Pulmonary artery endothelial cell (primary cell): ENCODE results near the gene MYO9B. TPM values are rescaled to one million over a fixed set of nuclear protein-coding genes. Genes with fewer than 3 reads are reported as not detected.
A peak's percentile ranks its signal among the peaks of the same experiment; 100 is the strongest.

Experiments used
- DNase-seq: peaks from one replicate; pipeline ENCODE4 v3.0.0-alpha.2; 2011; ENCODE audit warnings: low read depth, low spot score
- total RNA-seq: library from RNA; depleted of rRNA; stranded (reverse); fragments of >200 nt; gene quantifications from 2 replicates; pipeline ENCODE4 v1.2.3, GENCODE V29; 2014

MYO9B gene
- total RNA-seq, 1 donor from 2014 or later: 48.1 TPM

DNA sequence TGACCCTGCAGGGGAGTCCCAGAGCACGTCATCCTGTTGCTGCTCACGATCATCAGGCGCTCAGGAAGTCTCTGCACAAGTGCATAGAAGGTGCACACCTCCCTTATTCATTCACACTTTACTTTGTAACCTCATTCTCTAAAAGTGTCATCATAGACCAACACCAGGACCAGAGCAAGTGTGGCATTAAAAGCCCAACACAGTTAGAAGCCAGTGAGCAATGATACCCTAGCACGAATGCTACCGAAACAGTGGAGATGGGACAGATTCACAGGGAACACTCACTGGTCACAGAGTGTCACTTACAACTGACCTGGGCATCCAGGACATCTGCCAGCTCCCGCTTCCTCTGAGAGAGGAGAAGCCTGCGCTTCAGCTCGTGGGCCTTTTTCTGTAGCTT is 17.3 kb upstream of the MYO9B start:
- no peak for DNase-seq

DNA sequence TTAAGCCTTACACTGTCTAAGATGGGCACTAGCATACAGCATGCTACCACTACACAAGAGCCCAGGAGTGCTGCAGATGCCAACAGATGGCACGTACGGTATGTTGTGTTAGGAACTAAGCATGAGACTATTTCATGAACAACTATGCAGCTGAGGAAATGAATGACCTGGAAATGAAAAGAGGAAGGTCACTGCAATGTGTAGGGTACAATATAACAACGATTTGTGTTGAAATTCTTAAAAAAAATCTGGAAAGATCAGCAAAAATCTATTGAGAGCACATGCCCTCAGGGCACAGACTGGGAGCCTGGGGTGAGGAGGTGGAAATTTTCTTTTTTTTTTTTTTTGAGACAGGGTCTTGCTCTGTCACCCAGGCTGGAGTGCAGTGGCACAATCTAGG is 14.8 kb upstream of the MYO9B start:
- DNase-seq: no peak

- DNase-seq: no peak
Observed at GRCh38 chr19:17061205-17061604, 14.4 kb upstream of the MYO9B start.

GRCh38 chr19:17061691-17062090 is 13.9 kb upstream of the MYO9B start:
- DNase-seq: no peak

- no peak for DNase-seq
Observed at GRCh38 chr19:17063428-17063827, 12.1 kb upstream of the MYO9B start.

DNA sequence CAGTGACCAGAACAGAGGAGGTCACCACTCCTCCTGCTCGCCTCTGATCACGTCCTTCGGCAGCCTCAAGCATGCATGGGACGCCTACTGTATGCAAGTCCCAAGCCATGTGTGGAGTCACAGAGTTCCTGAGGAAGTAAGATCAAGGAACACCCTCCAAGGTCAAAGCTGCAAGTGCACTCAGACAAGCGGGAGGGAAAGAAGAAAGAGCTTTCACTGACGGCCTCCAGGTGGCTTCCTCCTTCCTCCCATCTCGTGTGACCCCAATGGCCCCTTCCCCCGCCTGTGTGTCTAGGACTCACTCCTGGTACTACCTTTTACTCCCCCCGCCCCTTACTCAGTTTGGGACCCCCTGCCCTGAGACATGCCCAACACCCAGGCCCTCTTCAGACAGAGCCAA is 6.4 kb upstream of the MYO9B start:
- no peak for DNase-seq

GRCh38 chr19:17070421-17070820 is 5.2 kb upstream of the MYO9B start:
- no peak for DNase-seq

GRCh38 chr19:17070912-17071311 is 4.7 kb upstream of the MYO9B start:
- DNase-seq: no peak

DNA sequence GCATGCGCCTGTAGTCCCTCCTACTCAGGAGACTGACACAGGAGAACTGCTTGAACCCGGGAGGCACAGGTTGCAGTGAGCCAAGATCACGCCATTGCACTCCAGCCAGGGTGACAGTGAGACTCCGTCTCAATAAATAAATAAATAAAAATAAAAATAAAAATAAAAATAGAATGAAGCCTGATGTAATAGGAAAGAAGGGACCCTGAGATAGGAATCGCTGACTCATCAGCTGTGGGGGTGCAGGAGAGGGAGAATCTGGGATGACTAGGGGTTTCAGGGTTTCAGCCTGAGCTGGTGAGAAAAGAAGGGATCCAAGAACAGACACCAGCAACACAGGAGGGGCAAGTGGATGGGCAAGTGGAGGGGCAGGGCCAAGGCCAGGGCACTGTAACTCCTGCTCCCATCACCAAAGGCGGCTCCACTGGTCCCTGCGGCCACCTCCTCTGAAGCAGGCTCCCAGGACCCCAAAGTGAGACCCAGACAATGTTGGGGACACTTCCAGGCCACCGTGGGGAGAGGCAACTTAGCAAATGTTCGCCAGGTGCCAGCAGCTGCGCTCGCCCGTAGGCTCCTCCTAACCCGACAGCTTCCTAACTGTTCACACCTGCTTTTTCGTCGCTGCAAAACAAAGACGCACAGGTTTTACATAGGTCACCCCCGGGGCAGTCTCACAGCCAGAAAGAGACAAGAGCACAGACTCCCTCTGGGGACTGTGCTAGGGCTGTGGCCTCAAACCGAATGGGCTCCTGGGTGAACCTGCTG is 1.5 kb upstream of the MYO9B start:
- DNase-seq: no peak

GRCh38 chr19:17074634-17075034 is 943 bp upstream of the MYO9B start:
- no peak for DNase-seq

DNA sequence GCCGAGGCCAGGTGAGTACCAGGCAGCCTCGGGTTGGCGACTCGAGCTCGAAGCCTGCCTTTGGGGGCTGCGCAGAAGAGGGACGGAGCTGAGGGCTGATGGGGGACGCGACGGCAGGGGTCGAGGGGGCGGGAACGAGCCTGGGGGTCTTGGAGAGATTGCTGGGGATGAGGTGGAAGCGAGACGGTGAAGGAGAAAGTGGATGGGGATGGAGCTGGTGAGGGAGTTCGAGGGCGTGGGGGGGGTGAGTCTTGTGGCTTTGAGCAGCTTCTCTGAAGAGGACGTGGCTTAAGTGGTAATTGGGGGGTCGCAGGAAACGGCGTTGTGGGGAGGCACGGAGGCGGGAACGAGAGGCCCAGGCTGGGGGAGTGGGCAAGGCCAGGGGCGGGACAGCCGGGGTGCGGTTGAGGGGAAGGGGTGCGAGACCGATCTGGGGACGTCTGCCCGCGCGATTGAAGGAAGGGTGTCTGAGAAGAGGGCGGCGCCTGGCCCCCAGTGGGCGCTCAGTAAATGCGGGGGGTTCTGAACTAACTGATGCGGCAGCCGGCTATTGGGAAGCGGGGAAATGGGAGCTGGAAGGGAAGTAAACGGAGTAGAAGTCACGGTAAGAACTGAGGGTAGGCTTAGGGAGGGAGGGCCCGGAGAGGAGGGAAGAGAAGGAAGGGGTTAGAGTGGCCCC is 426 bp downstream of the MYO9B start:
- DNase-seq: no peak

- DNase-seq: no peak
Observed at GRCh38 chr19:17076543-17076991, 990 bp downstream of the MYO9B start.

DNA sequence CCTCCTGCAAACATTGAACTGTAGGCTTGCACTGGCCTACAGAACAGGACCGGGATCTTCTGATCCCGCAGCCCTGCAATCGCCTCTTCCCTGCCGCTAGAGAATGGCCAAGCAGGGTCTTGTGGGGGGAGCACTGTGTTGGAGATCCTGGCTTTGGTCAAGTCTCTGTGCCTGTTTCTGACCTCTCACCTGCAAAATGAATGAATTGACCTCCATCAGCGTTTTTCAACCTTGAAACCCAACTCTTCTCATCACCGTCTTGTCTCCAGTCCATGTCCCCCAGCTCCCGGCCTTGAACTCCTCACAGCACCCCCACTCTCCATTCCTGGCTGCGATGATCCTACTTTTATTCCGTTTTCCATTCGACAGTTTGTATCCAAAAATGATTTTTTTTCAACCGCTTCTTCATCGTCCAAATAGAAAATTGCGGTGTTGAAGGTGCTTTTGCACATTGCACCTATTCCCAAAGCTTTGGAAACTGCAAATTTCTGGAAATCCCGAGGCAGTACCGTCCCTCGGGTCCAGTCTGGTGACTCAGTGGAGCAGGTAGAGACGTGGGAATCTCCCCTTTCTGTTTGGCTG is 2.0 kb downstream of the MYO9B start:
- DNase-seq: no peak

DNA sequence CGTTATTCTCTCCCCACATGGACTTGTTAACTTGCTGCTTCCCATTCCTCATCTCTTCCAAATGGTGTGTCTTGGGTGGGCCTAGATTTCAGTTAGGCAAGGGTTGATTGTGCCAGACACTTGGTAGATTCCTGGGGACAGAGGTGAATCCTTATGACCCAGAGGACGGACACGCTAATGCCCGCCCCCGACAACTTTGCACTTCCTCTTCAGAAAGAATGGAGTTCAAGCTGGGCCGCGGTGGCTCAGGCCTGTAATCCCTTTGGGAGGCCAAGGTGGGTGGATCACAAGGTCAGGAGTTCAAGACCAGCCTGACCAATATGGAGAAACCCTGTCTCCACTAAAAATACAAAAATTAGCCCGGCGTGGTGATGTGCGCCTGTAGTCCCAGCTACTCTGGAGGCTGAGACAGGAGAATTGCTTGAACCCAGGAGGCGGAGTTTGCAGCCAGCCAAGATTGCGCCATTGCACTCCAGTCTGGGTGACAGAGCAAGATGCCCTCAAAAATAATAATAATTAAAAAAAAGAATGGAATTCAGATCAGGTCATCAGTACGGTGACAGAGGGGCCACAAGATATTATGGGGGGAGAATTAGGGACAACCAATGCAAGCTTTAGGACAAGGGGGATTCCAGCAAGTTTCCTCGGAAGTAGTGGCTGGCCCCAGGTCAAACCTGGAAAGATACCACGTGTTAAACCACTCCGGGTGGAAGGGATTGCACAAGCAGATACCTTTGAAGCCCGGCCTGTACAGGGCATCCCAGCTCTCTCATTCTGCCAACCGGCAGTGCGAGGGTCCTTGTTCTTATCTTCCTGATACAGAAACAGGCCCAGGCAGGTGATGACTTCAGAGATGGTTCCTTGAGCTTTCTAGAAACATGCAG is 2.7 kb downstream of the MYO9B start:
- no peak for DNase-seq

DNA sequence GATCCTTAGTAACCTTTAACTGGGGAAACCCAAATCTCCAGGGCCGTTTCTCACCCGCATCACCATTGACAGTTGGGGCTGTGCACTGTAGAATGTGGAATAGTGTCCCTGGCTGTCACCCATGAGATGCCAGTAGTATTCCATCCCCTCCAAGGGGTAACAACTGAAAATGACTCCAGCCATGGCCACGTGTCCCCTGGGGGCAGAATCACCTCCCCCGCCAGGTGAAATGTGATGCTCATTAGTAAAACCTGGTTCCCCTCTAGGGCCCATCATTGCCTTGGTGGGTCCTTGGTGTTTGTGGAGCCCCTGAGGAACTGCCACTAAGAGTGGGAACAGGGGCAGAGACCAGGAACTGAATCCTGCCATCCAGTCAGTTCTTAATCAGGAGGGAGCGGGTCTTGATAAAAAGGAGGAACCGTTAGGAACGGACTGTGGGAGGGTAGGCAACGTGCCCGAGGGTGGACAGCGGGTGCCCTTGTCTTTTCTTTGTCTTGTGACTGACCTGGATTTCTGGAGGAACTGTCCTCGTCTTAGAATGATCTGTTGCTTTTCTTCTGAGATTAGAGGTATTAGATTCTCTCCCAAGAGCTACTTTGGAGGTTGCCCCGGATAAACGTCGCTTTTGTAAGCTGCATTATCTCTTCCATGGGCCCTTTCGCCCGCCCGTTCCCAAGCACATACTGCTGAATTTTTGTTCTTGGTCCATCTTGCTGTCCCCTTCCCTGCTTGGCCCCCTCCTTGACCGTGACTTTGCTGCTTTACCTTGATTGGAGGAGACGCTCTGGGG is 3.5 kb downstream of the MYO9B start:
- no peak for DNase-seq

DNA sequence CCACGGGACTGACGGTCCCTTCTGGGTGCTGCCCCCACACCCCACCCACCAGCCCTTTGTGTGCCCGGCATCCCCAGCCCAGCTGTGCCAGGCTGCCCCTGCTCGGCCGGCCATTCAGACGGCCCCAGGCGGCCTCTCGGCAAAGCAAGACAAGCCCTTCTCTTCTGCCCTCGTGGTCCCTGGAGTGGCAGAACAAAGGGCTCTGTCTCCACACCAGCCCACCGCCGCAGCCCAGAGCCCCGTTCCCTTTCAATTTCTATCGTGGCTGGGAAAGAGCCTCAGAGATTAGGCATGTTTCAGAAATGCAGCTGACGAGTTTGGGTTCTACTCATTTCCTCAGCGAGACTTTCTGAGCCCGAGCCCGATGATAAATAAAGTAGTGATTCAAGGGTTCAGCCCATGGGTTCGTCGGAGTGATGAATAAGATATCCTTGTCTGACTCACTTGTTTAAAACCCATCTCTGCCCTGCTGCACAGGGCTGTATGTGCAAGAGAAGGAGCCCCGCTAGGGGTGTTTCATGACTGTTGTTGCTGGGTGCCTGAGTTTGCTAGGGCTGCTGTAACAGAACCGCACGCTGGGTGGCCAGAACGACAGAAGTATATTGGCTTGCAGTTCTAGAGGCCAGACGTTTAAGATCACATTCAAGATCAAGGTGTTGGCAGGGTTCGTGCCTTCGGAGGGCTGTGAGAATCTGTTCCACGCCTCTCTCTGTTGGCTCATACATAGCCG is 4.3 kb downstream of the MYO9B start:
- DNase-seq: peak; percentile 84

GRCh38 chr19:17080440-17080801 is 4.8 kb downstream of the MYO9B start:
- DNase-seq: no peak

GRCh38 chr19:17081672-17082630 is 6.4 kb downstream of the MYO9B start:
- DNase-seq: no peak

GRCh38 chr19:17086120-17086519 is 10.5 kb downstream of the MYO9B start:
- DNase-seq: no peak
